Nephron progenitor cell (in vitro differentiated cells): ENCODE data around the gene GLTP.
"Not testable (repeated sequence)": the region's sequence is repeated elsewhere in the genome, so short reads cannot be mapped to it uniquely, and the experiment has no call there.

ENCODE experiments used
- DNase-seq: peaks from one replicate; pipeline ENCODE4 v3.0.0; 2021
- H3K27ac Mint-ChIP-seq: 2 replicates; pipeline ENCODE4 v1.8.0; 2021; ENCODE audit warnings: mild to moderate bottlenecking, moderate library complexity, mixed read lengths
- H3K27me3 Mint-ChIP-seq: 2 replicates; pipeline ENCODE4 v1.8.0; 2021; ENCODE audit warnings: mild to moderate bottlenecking, low read depth, mixed read lengths; ENCODE audit not compliant: poor library complexity
- H3K36me3 Mint-ChIP-seq: 2 replicates; pipeline ENCODE4 v1.8.0; 2021; ENCODE audit warnings: low read depth, mixed read lengths
- H3K4me1 Mint-ChIP-seq: 2 replicates; pipeline ENCODE4 v1.8.0; 2021; ENCODE audit warnings: mixed read lengths
- H3K4me3 Mint-ChIP-seq: 2 replicates; pipeline ENCODE4 v1.8.0; 2021; ENCODE audit warnings: mild to moderate bottlenecking, moderate library complexity, mixed read lengths
- H3K9me3 Mint-ChIP-seq: 2 replicates; pipeline ENCODE4 v1.8.0; 2021; ENCODE audit warnings: mild to moderate bottlenecking, moderate library complexity, mixed read lengths
- CTCF ChIP-seq: fragments of 200-600 bp; sonication (generic); IDR thresholded peaks from 2 replicates; pipeline ENCODE4 v1.5.0; 2021; ENCODE audit warnings: antibody characterized with exemption

GLTP gene

GRCh38 chr12:109897029-109897428 lies 16.7 kb upstream of the GLTP start:
- TF ChIP-seq CTCF, result no peak
- Mint-ChIP-seq H3K4me1 (peaks cover 19% of the 10 kb centered on the region), H3K27ac (no peak overlapping the region), H3K36me3 (no peaks in the 10 kb centered on the region), H3K4me3 (no peak overlapping the region), H3K9me3 (no peaks in the 10 kb centered on the region), H3K27me3 (peaks cover 6% of the 10 kb centered on the region)
- DNase-seq, result no peak

- Mint-ChIP-seq H3K9me3 (no peaks in the 10 kb centered on the region), H3K27me3 (peaks cover 7% of the 10 kb centered on the region), H3K36me3 (no peaks in the 10 kb centered on the region), H3K4me1 (peaks cover 10% of the 10 kb centered on the region), H3K27ac (no peak overlapping the region), H3K4me3 (no peak overlapping the region)
- no peak for DNase-seq
- no peak for TF ChIP-seq CTCF
Observed at GRCh38 chr12:109896188-109896587, 15.8 kb upstream of the GLTP start.

- TF ChIP-seq CTCF, result no peak
- Mint-ChIP-seq H3K27ac (no peak overlapping the region), H3K36me3 (no peaks in the 10 kb centered on the region), H3K9me3 (no peaks in the 10 kb centered on the region), H3K27me3 (peaks cover 5% of the 10 kb centered on the region), H3K4me1 (peaks cover 4% of the 10 kb centered on the region), H3K4me3 (no peak overlapping the region)
- DNase-seq, result no peak
Observed at GRCh38 chr12:109894939-109895338, 14.6 kb upstream of the GLTP start.

GRCh38 chr12:109893261-109893995 lies 13.1 kb upstream of the GLTP start:
- no peaks in the 10 kb centered on the region for H3K36me3 Mint-ChIP-seq
- peaks cover 4% of the 10 kb centered on the region for H3K27me3 Mint-ChIP-seq
- no peak for DNase-seq
- no peak for TF ChIP-seq CTCF
- no peak overlapping the region for H3K4me3 Mint-ChIP-seq
- H3K9me3 Mint-ChIP-seq, result no peaks in the 10 kb centered on the region
- peaks cover 8% of the 10 kb centered on the region for H3K4me1 Mint-ChIP-seq
- no peak overlapping the region for H3K27ac Mint-ChIP-seq

GRCh38 chr12:109892748-109893147 lies 12.4 kb upstream of the GLTP start:
- no peak for TF ChIP-seq CTCF
- Mint-ChIP-seq H3K4me1 (peaks cover 8% of the 10 kb centered on the region), H3K27me3 (peaks cover 4% of the 10 kb centered on the region), H3K27ac (no peak overlapping the region), H3K36me3 (no peaks in the 10 kb centered on the region), H3K4me3 (no peak overlapping the region), H3K9me3 (no peaks in the 10 kb centered on the region)
- no peak for DNase-seq

GRCh38 chr12:109892165-109892715 lies 11.9 kb upstream of the GLTP start:
- H3K4me3 Mint-ChIP-seq, result no peak overlapping the region
- no peak for TF ChIP-seq CTCF
- no peak for DNase-seq
- peaks cover 8% of the 10 kb centered on the region for H3K4me1 Mint-ChIP-seq
- no peaks in the 10 kb centered on the region for H3K9me3 Mint-ChIP-seq
- no peak overlapping the region for H3K27ac Mint-ChIP-seq
- H3K36me3 Mint-ChIP-seq, result no peaks in the 10 kb centered on the region
- peaks cover 4% of the 10 kb centered on the region for H3K27me3 Mint-ChIP-seq

- H3K4me1 Mint-ChIP-seq, H3K9me3 Mint-ChIP-seq, H3K27ac Mint-ChIP-seq, H3K36me3 Mint-ChIP-seq, H3K27me3 Mint-ChIP-seq, H3K4me3 Mint-ChIP-seq, DNase-seq: not testable (repeated sequence)
Observed at GRCh38 chr12:109891731-109892130, 11.4 kb upstream of the GLTP start.
